HPDE6-E6E7 (cell line): ENCODE data around the gene RBM4B.

Experiments used
- DNase-seq: peaks from one replicate; pipeline ENCODE4 v3.0.0; 2011; ENCODE audit warnings: missing footprints; ENCODE audit errors: extremely low spot score

Gene RBM4B

GRCh38 chr11:66686801-66687750 is 9.4 kb upstream of the RBM4B start:
- peak; percentile 94 for DNase-seq

GRCh38 chr11:66686100-66686785 is 8.6 kb upstream of the RBM4B start:
- DNase-seq: peak; percentile 93

- DNase-seq: no peak
Observed at GRCh38 chr11:66685276-66686099, 7.8 kb upstream of the RBM4B start.

- DNase-seq: no peak
Observed at GRCh38 chr11:66684635-66685034, 6.9 kb upstream of the RBM4B start.

- no peak for DNase-seq
Observed at GRCh38 chr11:66683877-66684276, 6.2 kb upstream of the RBM4B start.

GRCh38 chr11:66680966-66681645 is 3.4 kb upstream of the RBM4B start:
- no peak for DNase-seq

GRCh38 chr11:66676931-66677598 is 622 bp downstream of the RBM4B start:
- DNase-seq: no peak

- no peak for DNase-seq
Observed at GRCh38 chr11:66676282-66676919, 1.3 kb downstream of the RBM4B start.

- DNase-seq: no peak
Observed at GRCh38 chr11:66674964-66675602, 2.6 kb downstream of the RBM4B start.

GRCh38 chr11:66670816-66671215 is 6.9 kb downstream of the RBM4B start:
- DNase-seq: no peak

- no peak for DNase-seq
Observed at GRCh38 chr11:66665369-66665768, 12.3 kb downstream of the RBM4B start.

GRCh38 chr11:66663741-66664296 is 13.9 kb downstream of the RBM4B start:
- DNase-seq: no peak

GRCh38 chr11:66659763-66660162 is 17.9 kb downstream of the RBM4B start:
- DNase-seq: no peak

- no peak for DNase-seq
Observed at GRCh38 chr11:66653123-66653522, 24.6 kb downstream of the RBM4B start.

- DNase-seq: no peak
Observed at GRCh38 chr11:66652651-66653050, 25.0 kb downstream of the RBM4B start.

GRCh38 chr11:66651016-66651415 is 26.7 kb downstream of the RBM4B start:
- DNase-seq: no peak

- no peak for DNase-seq
Observed at GRCh38 chr11:66649903-66650302, 27.8 kb downstream of the RBM4B start.

GRCh38 chr11:66646828-66647227 is 30.9 kb downstream of the RBM4B start:
- no peak for DNase-seq

GRCh38 chr11:66643745-66644437 is 33.8 kb downstream of the RBM4B start:
- no peak for DNase-seq
